ENCODE data around the gene C7orf33.

DNA sequence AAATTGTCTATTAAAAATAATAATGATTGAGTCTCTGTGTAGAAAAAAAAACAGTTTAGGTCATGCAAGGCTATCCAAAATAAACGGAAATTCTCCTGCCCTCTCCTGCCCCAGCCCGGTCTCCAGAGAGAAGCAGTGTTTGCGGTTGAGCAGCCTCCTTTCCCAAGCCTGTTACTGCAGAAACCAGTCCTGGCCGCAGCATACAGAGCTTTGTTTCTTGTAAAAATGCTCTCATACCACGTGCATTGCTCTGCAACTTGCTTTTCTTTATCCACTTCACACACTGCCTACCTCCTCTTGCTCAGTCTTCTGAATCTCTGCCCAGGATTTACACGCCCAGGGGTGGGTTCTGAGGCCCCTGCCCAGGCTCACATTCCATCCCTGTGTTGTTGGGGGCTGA, 73.8 kb downstream of the C7orf33 start:
- TF ChIP-seq, protein P1, sequence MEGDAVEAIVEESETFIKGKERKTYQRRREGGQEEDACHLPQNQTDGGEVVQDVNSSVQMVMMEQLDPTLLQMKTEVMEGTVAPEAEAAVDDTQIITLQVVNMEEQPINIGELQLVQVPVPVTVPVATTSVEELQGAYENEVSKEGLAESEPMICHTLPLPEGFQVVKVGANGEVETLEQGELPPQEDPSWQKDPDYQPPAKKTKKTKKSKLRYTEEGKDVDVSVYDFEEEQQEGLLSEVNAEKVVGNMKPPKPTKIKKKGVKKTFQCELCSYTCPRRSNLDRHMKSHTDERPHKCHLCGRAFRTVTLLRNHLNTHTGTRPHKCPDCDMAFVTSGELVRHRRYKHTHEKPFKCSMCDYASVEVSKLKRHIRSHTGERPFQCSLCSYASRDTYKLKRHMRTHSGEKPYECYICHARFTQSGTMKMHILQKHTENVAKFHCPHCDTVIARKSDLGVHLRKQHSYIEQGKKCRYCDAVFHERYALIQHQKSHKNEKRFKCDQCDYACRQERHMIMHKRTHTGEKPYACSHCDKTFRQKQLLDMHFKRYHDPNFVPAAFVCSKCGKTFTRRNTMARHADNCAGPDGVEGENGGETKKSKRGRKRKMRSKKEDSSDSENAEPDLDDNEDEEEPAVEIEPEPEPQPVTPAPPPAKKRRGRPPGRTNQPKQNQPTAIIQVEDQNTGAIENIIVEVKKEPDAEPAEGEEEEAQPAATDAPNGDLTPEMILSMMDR (IDR thresholded peaks at IDR 0.05): no peak
- TF ChIP-seq POLR2A (IDR thresholded peaks at IDR 0.05): no peak
